Neutrophil (primary cell): ENCODE data around the gene CLECL1.

Source experiments
- H3K27ac ChIP-seq: fragments of 200-600 bp; sonication (generic); 2 replicates; pipeline ENCODE4 v1.5.1; 2016; ENCODE audit warnings: mild to moderate bottlenecking, moderate library complexity
- H3K27me3 ChIP-seq: fragments of 200-600 bp; sonication (generic); 2 replicates; pipeline ENCODE4 v1.6.0; 2016; ENCODE audit warnings: mild to moderate bottlenecking
- H3K36me3 ChIP-seq: fragments of 200-600 bp; sonication (generic); 2 replicates; pipeline ENCODE4 v1.5.1; 2017
- H3K4me1 ChIP-seq, 2 experiments: fragments of 200-600 bp in 1 of 2; sonication (generic) in 1 of 2; 1 replicate in 1 of 2; 2 replicates in 1 of 2; pipeline versions ENCODE4 v1.5.1 to v1.6.1; 2013 to 2016; ENCODE audit warnings: low read depth in 1 of 2, low read length in 1 of 2, mild to moderate bottlenecking in 1 of 2, moderate library complexity in 1 of 2; ENCODE audit not compliant: control insufficient read depth in 1 of 2, insufficient read depth in 1 of 2
- H3K4me3 ChIP-seq, 2 experiments: fragments of 200-600 bp in 1 of 2; sonication (generic) in 1 of 2; 1 replicate in 1 of 2; 2 replicates in 1 of 2; pipeline ENCODE4 v1.5.1; 2013 to 2016; ENCODE audit warnings: low read depth in 1 of 2, low read length in 1 of 2, mild to moderate bottlenecking in 1 of 2, moderate library complexity in 1 of 2
- H3K9me3 ChIP-seq: fragments of 200-600 bp; sonication (generic); 2 replicates; pipeline ENCODE4 v1.5.1; 2016
- TF ChIP-seq, protein P1 (sequence below): fragments of 200-600 bp; sonication (generic); IDR thresholded peaks from 2 replicates; pipeline ENCODE4 v1.5.1; 2016; ENCODE audit warnings: antibody characterized with exemption

The CLECL1 gene

DNA sequence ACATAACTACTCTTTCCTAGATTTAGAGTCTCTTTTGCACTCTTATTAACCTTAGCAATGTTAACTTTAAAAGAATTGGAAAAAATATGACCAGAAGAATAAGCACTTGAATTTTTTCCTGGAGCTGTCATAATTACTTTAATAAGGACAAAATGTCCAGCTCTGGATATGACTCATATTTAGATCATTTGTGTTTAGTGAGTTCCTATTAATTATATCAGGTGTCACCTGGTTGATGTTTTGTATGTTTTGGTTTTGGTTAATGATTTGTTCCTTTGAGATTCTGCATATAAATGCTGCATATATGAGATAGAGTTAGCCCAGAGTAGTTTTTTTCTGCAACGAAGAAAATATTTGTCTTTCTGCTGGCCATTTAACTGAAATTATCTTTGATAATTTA, 5.1 kb downstream of the CLECL1 start:
- no peaks in the 10 kb centered on the region for H3K9me3 ChIP-seq
- H3K4me3 ChIP-seq, result no peak overlapping the region
- no peaks in the 10 kb centered on the region for H3K36me3 ChIP-seq
- no peaks in the 10 kb centered on the region for H3K4me1 ChIP-seq
- TF ChIP-seq, protein P1, sequence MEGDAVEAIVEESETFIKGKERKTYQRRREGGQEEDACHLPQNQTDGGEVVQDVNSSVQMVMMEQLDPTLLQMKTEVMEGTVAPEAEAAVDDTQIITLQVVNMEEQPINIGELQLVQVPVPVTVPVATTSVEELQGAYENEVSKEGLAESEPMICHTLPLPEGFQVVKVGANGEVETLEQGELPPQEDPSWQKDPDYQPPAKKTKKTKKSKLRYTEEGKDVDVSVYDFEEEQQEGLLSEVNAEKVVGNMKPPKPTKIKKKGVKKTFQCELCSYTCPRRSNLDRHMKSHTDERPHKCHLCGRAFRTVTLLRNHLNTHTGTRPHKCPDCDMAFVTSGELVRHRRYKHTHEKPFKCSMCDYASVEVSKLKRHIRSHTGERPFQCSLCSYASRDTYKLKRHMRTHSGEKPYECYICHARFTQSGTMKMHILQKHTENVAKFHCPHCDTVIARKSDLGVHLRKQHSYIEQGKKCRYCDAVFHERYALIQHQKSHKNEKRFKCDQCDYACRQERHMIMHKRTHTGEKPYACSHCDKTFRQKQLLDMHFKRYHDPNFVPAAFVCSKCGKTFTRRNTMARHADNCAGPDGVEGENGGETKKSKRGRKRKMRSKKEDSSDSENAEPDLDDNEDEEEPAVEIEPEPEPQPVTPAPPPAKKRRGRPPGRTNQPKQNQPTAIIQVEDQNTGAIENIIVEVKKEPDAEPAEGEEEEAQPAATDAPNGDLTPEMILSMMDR, result no peak
- no peak overlapping the region for H3K27ac ChIP-seq
- H3K27me3 ChIP-seq, result no peaks in the 10 kb centered on the region

GRCh38 chr12:9725213-9725870, 7.6 kb downstream of the CLECL1 start:
- Histone ChIP-seq H3K9me3 (no peaks in the 10 kb centered on the region), H3K36me3 (no peaks in the 10 kb centered on the region), H3K4me3 (no peak overlapping the region), H3K27ac (no peak overlapping the region), H3K4me1 (no peaks in the 10 kb centered on the region), H3K27me3 (no peaks in the 10 kb centered on the region)
- TF ChIP-seq, protein P1, result no peak

DNA sequence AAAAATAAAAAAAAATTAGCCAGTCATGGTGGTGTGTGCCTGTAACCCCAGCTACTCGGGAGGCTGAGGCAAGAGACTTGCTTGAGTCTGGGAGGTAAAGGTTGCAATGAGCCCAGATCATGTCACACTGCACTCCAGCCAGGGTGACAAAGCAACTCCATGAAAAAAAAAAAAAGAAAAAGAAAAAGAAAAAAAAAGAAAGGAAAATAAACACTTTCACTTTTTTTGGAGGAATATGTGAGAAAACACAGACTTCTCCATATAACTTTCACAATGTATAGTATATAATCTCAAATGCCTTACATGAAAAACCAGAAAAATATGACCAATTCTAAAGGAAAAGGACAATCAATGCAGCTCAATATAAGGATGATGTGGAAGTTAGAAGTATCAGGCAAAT, 8.9 kb downstream of the CLECL1 start:
- TF ChIP-seq, protein P1, result no peak
- no peaks in the 10 kb centered on the region for H3K27me3 ChIP-seq
- no peak overlapping the region for H3K4me3 ChIP-seq
- H3K27ac ChIP-seq, result no peak overlapping the region
- no peaks in the 10 kb centered on the region for H3K4me1 ChIP-seq
- H3K36me3 ChIP-seq, result no peaks in the 10 kb centered on the region
- H3K9me3 ChIP-seq, result no peaks in the 10 kb centered on the region

GRCh38 chr12:9721394-9722092, 11.4 kb downstream of the CLECL1 start:
- Histone ChIP-seq H3K9me3 (no peaks in the 10 kb centered on the region), H3K27me3 (no peaks in the 10 kb centered on the region), H3K4me3 (no peak overlapping the region), H3K4me1 (no peaks in the 10 kb centered on the region), H3K36me3 (no peaks in the 10 kb centered on the region), H3K27ac (no peak overlapping the region)
- TF ChIP-seq, protein P1, result no peak

GRCh38 chr12:9719790-9720189, 13.1 kb downstream of the CLECL1 start:
- Histone ChIP-seq H3K9me3 (no peaks in the 10 kb centered on the region), H3K4me1 (no peaks in the 10 kb centered on the region), H3K4me3 (no peak overlapping the region), H3K27me3 (no peaks in the 10 kb centered on the region), H3K36me3 (no peaks in the 10 kb centered on the region), H3K27ac (no peak overlapping the region)
- TF ChIP-seq, protein P1, result no peak
